Panc1 (cell line): ENCODE data around the gene CYP2J2. TPM values are rescaled to one million over a fixed set of nuclear protein-coding genes. Genes with fewer than 3 reads are reported as not detected.

ENCODE experiments used
- ATAC-seq: fragments of 200-7000 bp; cut with Tn5 transposase; 2 replicates; pipeline ENCODE4 v1.9.1; 2020; ENCODE audit warnings: mild to moderate bottlenecking, moderate library complexity
- BruUV-seq: library from RNA; stranded (reverse); fragments of 400-500 nt; replicated peaks from 2 replicates; lab custom pipeline; 2021; lab: Mats Ljungman, UMichigan
- CTCF ChIA-PET: fragments of 300-600 bp; sonication (Branson Sonifier 250); formaldehyde crosslinking; loops from one replicate; lab custom pipeline; 2022; ENCODE audit warnings: antibody characterized with exemption; lab: Charles Lee
- POLR2A ChIA-PET: fragments of 300-600 bp; sonication (Branson Sonifier 250); formaldehyde crosslinking; loops from one replicate; lab custom pipeline; 2022; ENCODE audit warnings: antibody characterized with exemption; lab: Charles Lee
- DNase-seq: peaks from one replicate; pipeline ENCODE4 v3.0.0-alpha.2; 2010; ENCODE audit warnings: low read depth, low spot score
- H3K27ac ChIP-seq: 2 replicates; pipeline ENCODE4 v1.5.1; 2011; ENCODE audit warnings: mild to moderate bottlenecking, low read length, inconsistent platforms
- H3K27me3 ChIP-seq: fragments of 200-500 bp; sonication (Bioruptor generic); 2 replicates; pipeline ENCODE4 v1.6.0; 2014; ENCODE audit warnings: low read length, inconsistent platforms; ENCODE audit not compliant: control insufficient read depth, insufficient read depth
- H3K36me3 ChIP-seq: fragments of 200-500 bp; sonication (Bioruptor generic); 2 replicates; pipeline ENCODE4 v1.5.1; 2014; ENCODE audit warnings: inconsistent platforms, mild to moderate bottlenecking, low read length, moderate library complexity; ENCODE audit not compliant: control insufficient read depth, insufficient read depth
- H3K4me1 ChIP-seq: 2 replicates; pipeline ENCODE4 v1.5.1; 2011; ENCODE audit warnings: inconsistent platforms, mild to moderate bottlenecking, low read length, moderate library complexity; ENCODE audit not compliant: control insufficient read depth, insufficient read depth
- H3K4me3 ChIP-seq, 2 experiments: 2 replicates each; pipeline ENCODE4 v1.5.1; 2011 to 2012; ENCODE audit warnings: low read depth in 2 of 2, low read length in 2 of 2, mild to moderate bottlenecking in 2 of 2, inconsistent platforms in 1 of 2, moderate library complexity in 1 of 2
- H3K9me3 ChIP-seq: fragments of 200-500 bp; sonication (Bioruptor generic); 2 replicates; pipeline ENCODE4 v1.5.1; 2014; ENCODE audit warnings: low read depth, mild to moderate bottlenecking, inconsistent platforms, low read length, moderate library complexity; ENCODE audit not compliant: control insufficient read depth, insufficient read depth
- POLR2AphosphoS5 ChIP-seq: IDR thresholded peaks from 2 replicates; pipeline ENCODE4 v1.6.1; 2012; ENCODE audit warnings: mild to moderate bottlenecking, low read depth, low read length, moderate library complexity
- SIN3A ChIP-seq: IDR thresholded peaks from 2 replicates; pipeline ENCODE4 v1.6.1; 2012; ENCODE audit warnings: low read depth, mild to moderate bottlenecking, low read length, moderate library complexity, borderline replicate concordance; ENCODE audit not compliant: insufficient read depth
- TCF7L2 ChIP-seq: IDR thresholded peaks from 2 replicates; pipeline ENCODE4 v1.6.1; 2011; ENCODE audit warnings: mild to moderate bottlenecking, low read depth, low read length, inconsistent platforms
- in situ Hi-C: cut with HindIII; loops from 2 replicates; pipeline ENCODE4 v1.10.0; 2016; ENCODE audit warnings: low sequenced_read_pairs, low pct_unique_long_range_greater_than_20kb
- intact Hi-C: fragments of 100-400 bp; cut with micrococcal nuclease; formaldehyde crosslinking; loops from one replicate; pipeline ENCODE4 v1.10.0; 2022; ENCODE audit not compliant: unreplicated experiment
- total RNA-seq: library from RNA; stranded (reverse); gene quantifications from one replicate; pipeline ENCODE4 v1.2.1, GENCODE V29; 2021; ENCODE audit not compliant: unreplicated experiment
- TF ChIP-seq, protein P1 (sequence below): fragments of 450-650 bp; IDR thresholded peaks from 2 replicates; pipeline ENCODE4 v1.5.1; 2017; ENCODE audit warnings: mild to moderate bottlenecking
- TF ChIP-seq, protein P2 (sequence below), 2 experiments: IDR thresholded peaks; 2 replicates each; pipeline ENCODE4 v1.6.1; 2011 to 2012; ENCODE audit warnings: low read depth in 2 of 2, control low read depth in 1 of 2, low read length in 1 of 2, mild to moderate bottlenecking in 1 of 2, moderate library complexity in 1 of 2; ENCODE audit not compliant: insufficient read depth in 1 of 2

The CYP2J2 gene
- total RNA-seq, 1 experiment from 2014 or later = not detected

DNA sequence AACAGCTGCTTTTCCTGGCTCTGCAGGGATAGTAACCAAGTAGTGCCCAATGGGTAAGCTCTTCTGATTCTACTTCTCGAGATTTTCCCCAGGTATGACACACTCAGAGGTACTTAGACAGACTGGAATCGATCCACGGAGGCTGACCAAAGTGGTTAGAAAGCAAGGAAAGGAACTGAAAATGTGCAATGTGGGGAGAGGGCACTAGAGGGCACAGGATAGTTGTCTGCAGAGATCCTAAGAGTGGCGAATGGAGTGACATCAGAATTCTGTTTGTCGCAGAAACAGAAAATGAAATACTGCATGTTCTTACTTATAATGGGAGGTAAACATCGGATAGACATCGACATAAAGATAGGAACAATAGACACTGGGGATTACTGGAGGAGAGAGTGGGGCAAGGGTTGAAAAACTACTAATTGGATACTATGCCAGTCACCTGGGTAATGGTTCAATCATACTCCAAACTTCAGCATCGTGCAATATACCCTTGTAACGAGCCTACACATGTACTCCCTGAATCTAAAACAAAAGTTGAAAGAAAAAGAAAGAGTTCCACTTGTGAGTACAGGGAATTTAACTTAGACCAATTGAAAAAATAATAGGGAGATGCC is 23.3 kb downstream of the CYP2J2 start:
- intact Hi-C loops = loop anchor here (2.0 kb wide), 1 partner anchor 44 kb away; no protein-coding TSS in a partner anchor
- no peaks in the 10 kb centered on the region for H3K36me3 ChIP-seq
- ATAC-seq (peak; percentile 75; the same call in 1 of the 2 replicates), DNase-seq (peak; percentile 15)
- no TSS peak for BruUV-seq
- no peaks in the 10 kb centered on the region for H3K4me1 ChIP-seq
- no peak overlapping the region for H3K27ac ChIP-seq
- POLR2A ChIA-PET = no interaction called here
- in situ Hi-C loops = no loop called here
- H3K27me3 ChIP-seq = peaks cover 6% of the 10 kb centered on the region
- TF ChIP-seq TCF7L2 = no peak
- TF ChIP-seq, protein P1, sequence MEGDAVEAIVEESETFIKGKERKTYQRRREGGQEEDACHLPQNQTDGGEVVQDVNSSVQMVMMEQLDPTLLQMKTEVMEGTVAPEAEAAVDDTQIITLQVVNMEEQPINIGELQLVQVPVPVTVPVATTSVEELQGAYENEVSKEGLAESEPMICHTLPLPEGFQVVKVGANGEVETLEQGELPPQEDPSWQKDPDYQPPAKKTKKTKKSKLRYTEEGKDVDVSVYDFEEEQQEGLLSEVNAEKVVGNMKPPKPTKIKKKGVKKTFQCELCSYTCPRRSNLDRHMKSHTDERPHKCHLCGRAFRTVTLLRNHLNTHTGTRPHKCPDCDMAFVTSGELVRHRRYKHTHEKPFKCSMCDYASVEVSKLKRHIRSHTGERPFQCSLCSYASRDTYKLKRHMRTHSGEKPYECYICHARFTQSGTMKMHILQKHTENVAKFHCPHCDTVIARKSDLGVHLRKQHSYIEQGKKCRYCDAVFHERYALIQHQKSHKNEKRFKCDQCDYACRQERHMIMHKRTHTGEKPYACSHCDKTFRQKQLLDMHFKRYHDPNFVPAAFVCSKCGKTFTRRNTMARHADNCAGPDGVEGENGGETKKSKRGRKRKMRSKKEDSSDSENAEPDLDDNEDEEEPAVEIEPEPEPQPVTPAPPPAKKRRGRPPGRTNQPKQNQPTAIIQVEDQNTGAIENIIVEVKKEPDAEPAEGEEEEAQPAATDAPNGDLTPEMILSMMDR = peak; percentile 69
- CTCF ChIA-PET = interaction anchor here (1.0 kb wide), 1 partner anchor 44 kb away, joined by 5 read pairs; no protein-coding TSS in a partner anchor
- no peak overlapping the region for H3K4me3 ChIP-seq
- H3K9me3 ChIP-seq = no peaks in the 10 kb centered on the region

DNA sequence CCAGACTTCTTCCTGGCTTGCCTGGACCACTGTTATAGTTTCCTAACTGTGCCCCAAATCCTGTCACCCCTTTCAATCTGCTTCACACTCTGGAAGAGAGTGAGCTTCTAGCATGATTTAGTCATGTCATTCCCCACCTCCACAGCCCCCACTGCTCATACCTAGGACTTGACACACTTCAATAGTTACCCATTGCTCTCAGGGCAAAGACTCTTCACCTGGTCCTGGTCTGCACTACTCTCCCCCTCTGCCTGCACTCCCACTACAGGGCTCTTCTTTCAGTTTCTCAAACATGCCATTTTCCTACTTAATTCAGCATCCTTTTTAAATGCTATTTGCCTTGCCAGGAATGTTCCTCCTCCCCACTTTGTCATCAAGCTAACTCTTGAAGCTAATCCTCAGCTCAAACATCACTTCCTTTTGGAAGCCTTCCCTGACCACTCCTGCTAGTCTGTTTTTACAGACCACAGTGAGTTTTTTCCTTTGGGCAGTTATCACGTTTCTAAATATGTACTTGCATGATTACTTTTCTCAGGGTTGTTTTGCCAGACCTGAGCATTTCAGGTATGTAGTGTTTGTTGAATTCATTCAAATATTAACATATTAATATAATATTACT is 24.7 kb downstream of the CYP2J2 start:
- intact Hi-C loops = loop anchor here (2.0 kb wide), 1 partner anchor 45 kb away; no protein-coding TSS in a partner anchor
- no peaks in the 10 kb centered on the region for H3K9me3 ChIP-seq
- no TSS peak for BruUV-seq
- DNase-seq = no peak
- H3K4me3 ChIP-seq = no peak overlapping the region
- ChIA-PET POLR2A (interaction anchor here (0.5 to 0.7 kb wide), 2 partner anchors 73 to 91 kb away, joined by 3 to 4 read pairs; no protein-coding TSS in a partner anchor), CTCF (no interaction called here)
- H3K27me3 ChIP-seq = peaks cover 4% of the 10 kb centered on the region
- TF ChIP-seq SIN3A (no peak), POLR2AphosphoS5 (no peak), TCF7L2 (no peak)
- TF ChIP-seq, protein P2, sequence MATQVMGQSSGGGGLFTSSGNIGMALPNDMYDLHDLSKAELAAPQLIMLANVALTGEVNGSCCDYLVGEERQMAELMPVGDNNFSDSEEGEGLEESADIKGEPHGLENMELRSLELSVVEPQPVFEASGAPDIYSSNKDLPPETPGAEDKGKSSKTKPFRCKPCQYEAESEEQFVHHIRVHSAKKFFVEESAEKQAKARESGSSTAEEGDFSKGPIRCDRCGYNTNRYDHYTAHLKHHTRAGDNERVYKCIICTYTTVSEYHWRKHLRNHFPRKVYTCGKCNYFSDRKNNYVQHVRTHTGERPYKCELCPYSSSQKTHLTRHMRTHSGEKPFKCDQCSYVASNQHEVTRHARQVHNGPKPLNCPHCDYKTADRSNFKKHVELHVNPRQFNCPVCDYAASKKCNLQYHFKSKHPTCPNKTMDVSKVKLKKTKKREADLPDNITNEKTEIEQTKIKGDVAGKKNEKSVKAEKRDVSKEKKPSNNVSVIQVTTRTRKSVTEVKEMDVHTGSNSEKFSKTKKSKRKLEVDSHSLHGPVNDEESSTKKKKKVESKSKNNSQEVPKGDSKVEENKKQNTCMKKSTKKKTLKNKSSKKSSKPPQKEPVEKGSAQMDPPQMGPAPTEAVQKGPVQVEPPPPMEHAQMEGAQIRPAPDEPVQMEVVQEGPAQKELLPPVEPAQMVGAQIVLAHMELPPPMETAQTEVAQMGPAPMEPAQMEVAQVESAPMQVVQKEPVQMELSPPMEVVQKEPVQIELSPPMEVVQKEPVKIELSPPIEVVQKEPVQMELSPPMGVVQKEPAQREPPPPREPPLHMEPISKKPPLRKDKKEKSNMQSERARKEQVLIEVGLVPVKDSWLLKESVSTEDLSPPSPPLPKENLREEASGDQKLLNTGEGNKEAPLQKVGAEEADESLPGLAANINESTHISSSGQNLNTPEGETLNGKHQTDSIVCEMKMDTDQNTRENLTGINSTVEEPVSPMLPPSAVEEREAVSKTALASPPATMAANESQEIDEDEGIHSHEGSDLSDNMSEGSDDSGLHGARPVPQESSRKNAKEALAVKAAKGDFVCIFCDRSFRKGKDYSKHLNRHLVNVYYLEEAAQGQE (IDR thresholded peaks at IDR 0.05; ENCODE audit: insufficient read depth in 1 of 2, low read depth in 2 of 2, low read length in 1 of 2) = no peak
- TF ChIP-seq, protein P1 = no peak
- ATAC-seq = no peak
- no peaks in the 10 kb centered on the region for H3K4me1 ChIP-seq
- in situ Hi-C loops = no loop called here
- no peaks in the 10 kb centered on the region for H3K36me3 ChIP-seq
- H3K27ac ChIP-seq = no peak overlapping the region
